Ramos (cell line): Measurements from ENCODE around the gene DCTN1.
"Not testable (repeated sequence)": the region's sequence is repeated elsewhere in the genome, so short reads cannot be mapped to it uniquely, and the experiment has no call there.

ENCODE experiments used
- in situ Hi-C: fragments of 300-500 bp; cut with MboI; formaldehyde crosslinking; loops from one replicate; pipeline ENCODE4 v1.14.3; 2022; ENCODE audit warnings: low sequenced_read_pairs; ENCODE audit not compliant: unreplicated experiment

DCTN1 gene

GRCh38 chr2:74379851-74380789 is at the start of gene DCTN1:
TSS of gene DCTN1 (minus strand) at chr2:74380311. CDS start at chr2:74380037, 274 bp downstream.
- in situ Hi-C loops: no loop called here

GRCh38 chr2:74428675-74429074 is 48.6 kb upstream of the DCTN1 start:
- in situ Hi-C loops: no loop called here

- in situ Hi-C loops: no loop called here
These were observed 47.4 kb upstream of the DCTN1 start for GRCh38 chr2:74427551-74427950.

GRCh38 chr2:74426181-74426758 is 46.2 kb upstream of the DCTN1 start:
- in situ Hi-C loops: no loop called here

GRCh38 chr2:74425523-74425922 is 45.4 kb upstream of the DCTN1 start:
- in situ Hi-C loops: no loop called here

GRCh38 chr2:74424995-74425406 is 44.9 kb upstream of the DCTN1 start:
- in situ Hi-C loops: no loop called here

- in situ Hi-C loops: no loop called here
These were observed 44.3 kb upstream of the DCTN1 start for GRCh38 chr2:74424139-74424992.

- in situ Hi-C loops: no loop called here
These were observed 43.4 kb upstream of the DCTN1 start for GRCh38 chr2:74423231-74424095.

GRCh38 chr2:74421221-74421870 is 41.2 kb upstream of the DCTN1 start, which contains the start of the genes C2orf81 and WDR54:
TSS of gene C2orf81 (minus strand) at chr2:74421619. CDS start at chr2:74421560, 59 bp downstream.
TSS of gene WDR54 (plus strand) at chr2:74421730. CDS start at chr2:74422154, 424 bp downstream.
- in situ Hi-C loops: no loop called here

GRCh38 chr2:74420443-74421103 is 40.5 kb upstream of the DCTN1 start:
- in situ Hi-C loops: not testable (repeated sequence)

- in situ Hi-C loops: no loop called here
These were observed 39.9 kb upstream of the DCTN1 start for GRCh38 chr2:74420006-74420405.

- in situ Hi-C loops: no loop called here
These were observed 39.2 kb upstream of the DCTN1 start for GRCh38 chr2:74419345-74419744.

GRCh38 chr2:74418312-74418711 is 38.2 kb upstream of the DCTN1 start:
- in situ Hi-C loops: no loop called here

GRCh38 chr2:74417763-74418162 is 37.7 kb upstream of the DCTN1 start:
- in situ Hi-C loops: no loop called here

- in situ Hi-C loops: no loop called here
These were observed 37.1 kb upstream of the DCTN1 start for GRCh38 chr2:74417197-74417596.

GRCh38 chr2:74416778-74417177 is 36.7 kb upstream of the DCTN1 start:
- in situ Hi-C loops: no loop called here

- in situ Hi-C loops: no loop called here
These were observed 35.8 kb upstream of the DCTN1 start for GRCh38 chr2:74415762-74416395.
